DMS 273 (cell line): ENCODE measurements around the gene ZBTB44.
"Not testable (repeated sequence)": the region's sequence is repeated elsewhere in the genome, so short reads cannot be mapped to it uniquely, and the experiment has no call there.

Experiments
- DNase-seq: peaks from one replicate; lab custom pipeline; 2025; ENCODE audit not compliant: unreplicated experiment; lab: John Stamatoyannopoulos, UW

Gene ZBTB44

DNA sequence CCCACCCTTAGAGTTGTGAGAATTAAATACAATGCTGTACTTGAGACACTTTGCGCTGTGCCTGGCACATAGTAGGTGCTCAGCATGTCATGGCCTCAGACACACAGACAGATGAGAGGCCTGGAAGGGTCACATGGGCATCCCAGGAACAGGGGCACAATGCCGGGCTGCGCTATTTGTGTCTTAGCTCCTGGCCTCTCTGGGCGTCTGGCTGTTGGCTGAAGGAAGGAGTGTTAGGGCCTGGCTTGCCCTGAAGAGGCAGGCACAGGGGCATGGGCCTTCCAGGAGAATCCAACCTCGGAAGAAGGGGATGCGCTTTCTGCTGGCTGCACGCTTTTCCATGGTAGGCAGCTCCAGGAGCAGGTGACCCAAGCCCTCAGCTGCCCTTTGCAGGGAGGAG lies 113.7 kb downstream of the ZBTB44 start:
- DNase-seq: no peak

DNA sequence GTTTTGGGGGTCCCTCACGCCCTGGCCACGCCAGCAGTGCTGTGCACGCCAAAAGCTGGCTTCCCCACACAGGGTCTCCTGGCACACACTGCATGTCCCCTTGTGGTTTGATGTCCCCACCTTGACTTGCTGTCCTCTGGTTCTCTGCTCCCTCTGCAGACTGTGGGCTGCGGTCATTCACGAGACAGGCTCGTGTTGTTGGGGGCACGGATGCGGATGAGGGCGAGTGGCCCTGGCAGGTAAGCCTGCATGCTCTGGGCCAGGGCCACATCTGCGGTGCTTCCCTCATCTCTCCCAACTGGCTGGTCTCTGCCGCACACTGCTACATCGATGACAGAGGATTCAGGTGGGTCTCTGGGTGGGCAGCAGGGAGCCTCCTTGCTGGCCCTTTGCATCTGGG lies 114.9 kb downstream of the ZBTB44 start:
- no peak for DNase-seq

DNA sequence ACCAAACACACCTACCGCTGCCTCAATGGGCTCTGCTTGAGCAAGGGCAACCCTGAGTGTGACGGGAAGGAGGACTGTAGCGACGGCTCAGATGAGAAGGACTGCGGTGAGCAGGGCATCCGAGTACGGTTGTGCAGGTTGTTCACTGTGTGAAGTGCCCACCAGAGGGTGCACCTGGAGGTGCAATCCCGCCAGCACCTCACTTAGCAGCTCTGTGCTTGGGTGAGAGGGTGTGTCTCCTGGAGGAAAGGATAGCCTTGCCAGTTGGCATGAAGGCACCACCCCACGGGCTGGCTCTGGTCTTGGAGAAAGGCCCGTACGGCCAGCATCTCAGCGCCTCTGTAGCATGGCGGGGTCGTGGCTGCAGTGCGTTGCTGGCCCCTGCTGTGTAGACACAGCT lies 115.8 kb downstream of the ZBTB44 start:
- DNase-seq: no peak

DNA sequence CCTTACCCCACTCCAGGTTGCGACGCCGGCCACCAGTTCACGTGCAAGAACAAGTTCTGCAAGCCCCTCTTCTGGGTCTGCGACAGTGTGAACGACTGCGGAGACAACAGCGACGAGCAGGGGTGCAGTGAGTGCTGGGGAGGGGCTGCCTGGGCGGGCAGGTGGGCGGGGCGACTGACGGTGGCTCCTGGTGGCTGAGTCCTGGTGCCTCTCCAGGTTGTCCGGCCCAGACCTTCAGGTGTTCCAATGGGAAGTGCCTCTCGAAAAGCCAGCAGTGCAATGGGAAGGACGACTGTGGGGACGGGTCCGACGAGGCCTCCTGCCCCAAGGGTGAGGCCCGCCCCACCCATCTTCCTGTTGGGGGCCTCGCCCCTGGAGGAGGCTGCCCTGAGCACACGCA lies 116.4 kb downstream of the ZBTB44 start:
- no peak for DNase-seq

DNA sequence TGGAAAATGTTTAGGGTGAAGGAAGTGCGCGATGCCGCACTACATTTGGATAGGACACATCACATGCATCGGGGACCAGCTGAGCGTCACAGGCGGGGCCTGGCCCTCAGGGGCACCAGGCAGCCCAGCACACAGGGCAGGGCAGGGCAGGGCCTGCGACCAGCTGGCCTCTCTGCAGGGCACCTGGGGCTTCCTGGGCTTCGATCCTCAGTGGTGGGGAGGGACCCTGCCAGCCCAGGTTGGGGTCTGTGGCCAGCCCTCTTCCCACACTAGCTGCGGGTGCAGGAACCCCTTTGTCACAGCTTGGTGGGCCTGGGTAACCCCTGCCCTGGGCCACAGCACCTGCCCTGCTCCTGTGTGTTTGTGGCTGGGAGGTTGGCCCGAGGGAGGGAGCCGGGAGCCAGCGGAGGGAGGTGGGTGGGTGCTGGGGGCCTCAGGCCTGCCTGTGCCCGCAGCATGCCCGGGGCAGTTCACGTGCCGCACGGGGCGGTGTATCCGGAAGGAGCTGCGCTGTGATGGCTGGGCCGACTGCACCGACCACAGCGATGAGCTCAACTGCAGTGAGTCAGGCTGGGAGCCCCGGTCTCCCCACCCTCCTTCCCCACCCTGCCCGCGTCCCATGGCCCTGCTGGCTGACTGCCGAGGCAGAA lies 117.2 kb downstream of the ZBTB44 start:
- no peak for DNase-seq

DNA sequence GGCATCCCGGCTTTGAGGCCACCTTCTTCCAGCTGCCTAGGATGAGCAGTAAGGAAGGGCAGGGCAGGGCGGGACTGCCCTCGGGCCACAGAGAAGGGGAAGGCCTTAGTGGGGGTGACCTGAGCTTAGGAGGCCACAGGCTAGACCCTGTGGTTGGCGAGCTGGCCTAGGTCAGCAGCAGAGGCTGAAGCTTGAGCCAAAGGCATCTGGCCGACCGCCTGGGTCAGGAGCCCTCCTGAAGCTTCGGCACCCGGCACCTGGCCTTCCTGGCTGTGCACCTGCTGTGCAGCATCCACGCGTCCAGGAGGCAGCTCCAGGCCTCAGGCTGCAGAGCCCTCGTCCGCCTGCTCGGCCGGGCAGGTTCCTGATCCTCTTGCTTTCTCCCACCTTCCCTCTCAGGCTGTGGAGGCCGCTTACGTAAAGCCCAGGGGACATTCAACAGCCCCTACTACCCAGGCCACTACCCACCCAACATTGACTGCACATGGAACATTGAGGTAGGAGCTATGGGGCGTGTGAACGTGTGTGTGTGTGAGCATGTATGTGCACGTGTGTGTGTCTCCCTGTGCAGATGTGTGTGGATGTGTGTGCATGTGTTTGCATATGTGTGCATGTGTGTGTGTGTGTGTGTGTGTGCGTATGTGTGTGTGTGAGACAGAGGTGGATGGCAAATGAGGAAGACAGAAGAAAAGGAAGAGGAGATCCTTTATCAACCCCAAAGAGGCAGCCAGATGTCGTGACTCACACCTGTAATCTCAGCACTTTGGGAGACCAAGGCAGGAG lies 120.3 kb downstream of the ZBTB44 start:
- no peak for DNase-seq

DNA sequence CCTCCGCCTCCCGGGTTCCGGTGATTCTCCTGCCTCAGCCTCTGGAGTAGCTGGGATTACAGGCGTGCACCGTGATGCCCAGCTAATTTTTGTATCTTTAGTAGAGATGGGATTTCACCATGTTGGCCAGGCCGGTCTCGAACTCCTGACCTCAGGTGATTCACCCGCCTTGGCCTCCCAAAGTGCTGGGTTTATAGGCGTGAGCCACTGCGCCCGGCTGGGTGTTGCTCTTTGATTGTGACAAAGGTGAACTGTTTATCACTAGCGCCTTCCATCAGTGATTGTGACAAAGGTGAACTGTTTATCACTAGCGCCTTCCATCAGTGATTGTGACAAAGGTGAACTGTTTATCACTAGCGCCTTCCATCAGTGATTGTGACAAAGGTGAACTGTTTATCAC lies 121.2 kb downstream of the ZBTB44 start:
- DNase-seq: not testable (repeated sequence)

DNA sequence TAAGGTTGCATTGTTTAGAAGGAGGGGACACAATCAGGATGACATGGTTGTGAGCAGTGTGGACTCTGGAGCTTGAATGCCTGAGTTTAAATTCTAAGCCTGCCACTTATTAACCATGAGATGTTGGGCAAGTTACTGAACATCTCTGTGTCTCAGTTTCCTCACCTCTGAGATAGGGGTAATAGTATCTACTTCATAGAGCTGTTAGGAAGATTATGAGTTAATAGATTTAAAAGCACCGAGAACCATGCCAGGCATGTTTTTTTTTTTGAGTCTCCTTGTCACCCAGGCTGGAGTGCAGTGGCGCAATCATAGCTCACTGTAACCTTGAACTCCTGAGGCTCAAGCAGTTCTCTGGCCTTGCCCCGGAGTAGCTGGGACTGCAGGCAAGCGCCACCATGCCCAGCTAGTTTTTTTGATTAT lies 121.9 kb downstream of the ZBTB44 start:
- no peak for DNase-seq

DNA sequence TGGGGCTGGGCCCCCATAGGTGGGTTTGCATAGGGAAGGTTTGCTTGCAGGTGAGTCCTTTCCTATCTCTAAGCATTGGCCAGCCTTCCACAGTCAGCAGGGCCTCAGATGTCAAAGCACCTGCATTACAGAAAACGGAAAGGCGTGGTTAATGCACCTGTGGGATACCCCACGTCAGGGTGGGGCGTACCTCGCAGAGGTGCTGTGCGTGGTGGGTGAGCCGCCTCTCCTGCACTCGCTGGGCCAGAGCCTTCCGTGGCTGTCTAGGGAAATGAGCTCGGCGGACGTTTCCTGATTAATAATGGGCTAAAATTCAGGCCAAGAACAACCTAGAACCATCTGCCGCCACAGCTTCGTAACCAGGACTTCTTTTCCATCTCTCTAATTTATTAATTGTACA lies 122.8 kb downstream of the ZBTB44 start:
- DNase-seq: no peak

DNA sequence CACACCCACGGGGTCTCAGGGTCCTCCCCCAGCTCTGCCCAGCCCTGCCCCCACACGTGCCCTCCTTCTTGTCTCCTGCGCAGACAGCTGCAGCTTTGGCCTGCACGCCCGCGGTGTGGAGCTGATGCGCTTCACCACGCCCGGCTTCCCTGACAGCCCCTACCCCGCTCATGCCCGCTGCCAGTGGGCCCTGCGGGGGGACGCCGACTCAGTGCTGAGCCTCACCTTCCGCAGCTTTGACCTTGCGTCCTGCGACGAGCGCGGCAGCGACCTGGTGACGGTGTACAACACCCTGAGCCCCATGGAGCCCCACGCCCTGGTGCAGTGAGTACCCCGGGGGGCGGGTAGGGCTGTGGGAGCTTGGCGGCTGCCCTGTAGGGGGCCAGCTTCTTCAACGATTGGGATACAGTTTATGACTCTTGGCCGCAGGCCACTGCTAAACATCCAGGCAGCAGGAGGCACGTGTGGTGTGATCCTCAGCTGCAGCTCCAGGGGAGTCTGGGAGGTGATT lies 124.3 kb downstream of the ZBTB44 start:
- DNase-seq: no peak

DNA sequence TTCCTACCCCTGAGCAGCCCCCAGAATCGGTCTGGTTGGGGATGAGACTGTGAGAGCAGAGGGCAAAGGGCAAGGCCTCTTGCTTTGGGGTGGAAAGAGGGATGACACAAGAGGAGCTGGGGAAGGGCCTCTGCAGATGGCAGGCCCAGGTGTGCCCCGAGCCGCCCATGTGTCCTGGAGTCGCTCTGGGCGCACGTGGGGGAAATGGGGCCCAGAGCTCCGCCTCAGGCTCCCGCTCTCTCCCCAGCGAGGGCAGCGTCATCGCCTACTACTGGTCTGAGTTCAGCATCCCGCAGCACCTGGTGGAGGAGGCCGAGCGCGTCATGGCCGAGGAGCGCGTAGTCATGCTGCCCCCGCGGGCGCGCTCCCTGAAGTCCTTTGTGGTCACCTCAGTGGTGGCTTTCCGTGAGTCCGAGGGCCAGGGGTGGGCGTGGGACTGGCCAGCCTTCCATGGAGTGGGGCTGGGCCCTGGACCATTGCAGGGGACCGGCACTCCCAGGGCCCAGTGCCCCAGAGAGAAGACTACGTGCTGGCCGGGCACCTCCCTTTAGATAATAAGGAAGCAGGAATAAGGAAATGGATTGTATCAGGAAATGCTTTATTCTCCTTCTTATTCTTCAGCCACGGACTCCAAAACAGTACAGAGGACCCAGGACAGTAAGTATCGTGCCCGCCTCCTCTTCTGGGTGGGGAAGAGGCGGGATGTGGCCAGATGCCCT lies 125.1 kb downstream of the ZBTB44 start:
- DNase-seq: no peak

DNA sequence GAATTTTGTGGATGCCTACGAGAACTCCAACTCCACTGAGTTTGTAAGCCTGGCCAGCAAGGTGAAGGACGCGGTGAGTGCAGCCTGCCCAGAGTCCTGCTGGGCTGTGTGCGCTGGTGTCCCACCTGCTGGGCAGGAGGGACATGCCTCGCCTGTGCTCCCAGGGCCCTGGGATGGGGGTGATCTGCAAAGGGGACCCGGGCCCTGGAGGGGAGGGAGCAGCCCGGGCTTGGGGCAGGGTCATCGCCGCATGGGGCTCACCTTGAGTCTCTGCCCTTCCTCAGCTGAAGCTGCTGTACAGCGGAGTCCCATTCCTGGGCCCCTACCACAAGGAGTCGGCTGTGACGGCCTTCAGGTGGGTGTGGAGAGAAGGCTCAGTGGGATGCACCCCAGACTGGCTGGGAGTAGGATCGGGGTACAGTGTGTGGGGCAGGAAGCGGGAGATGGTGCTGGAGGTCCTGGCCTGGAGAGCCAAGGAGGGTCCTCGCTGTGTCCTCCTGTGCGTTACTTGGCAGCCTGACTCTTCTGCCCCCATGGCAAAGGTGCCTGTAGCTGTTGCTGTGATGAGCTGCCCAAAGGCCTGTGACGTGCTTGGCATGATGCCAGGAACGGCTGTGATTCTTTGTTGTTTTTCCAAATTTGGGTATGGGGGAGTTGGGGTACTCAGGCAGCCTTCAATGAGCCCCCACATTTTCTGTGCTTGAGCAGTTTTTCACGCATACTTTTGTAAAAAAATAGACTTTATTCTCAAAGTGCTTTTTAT lies 126.0 kb downstream of the ZBTB44 start:
- no peak for DNase-seq

DNA sequence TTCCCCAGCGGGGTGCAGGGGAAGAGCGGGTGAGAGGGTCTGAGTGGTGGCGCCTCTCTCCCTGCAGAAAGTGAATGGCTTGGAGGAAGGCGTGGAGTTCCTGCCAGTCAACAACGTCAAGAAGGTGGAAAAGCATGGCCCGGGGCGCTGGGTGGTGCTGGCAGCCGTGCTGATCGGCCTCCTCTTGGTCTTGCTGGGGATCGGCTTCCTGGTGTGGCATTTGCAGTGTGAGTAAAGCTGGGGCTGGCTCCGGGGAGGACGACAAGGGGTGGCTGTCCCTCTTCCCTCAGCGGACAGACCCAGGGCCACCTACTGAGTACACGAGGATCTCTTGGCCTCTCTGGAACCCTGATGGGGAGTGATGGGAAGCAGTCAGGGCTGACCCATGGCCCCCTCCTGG lies 126.7 kb downstream of the ZBTB44 start:
- no peak for DNase-seq

DNA sequence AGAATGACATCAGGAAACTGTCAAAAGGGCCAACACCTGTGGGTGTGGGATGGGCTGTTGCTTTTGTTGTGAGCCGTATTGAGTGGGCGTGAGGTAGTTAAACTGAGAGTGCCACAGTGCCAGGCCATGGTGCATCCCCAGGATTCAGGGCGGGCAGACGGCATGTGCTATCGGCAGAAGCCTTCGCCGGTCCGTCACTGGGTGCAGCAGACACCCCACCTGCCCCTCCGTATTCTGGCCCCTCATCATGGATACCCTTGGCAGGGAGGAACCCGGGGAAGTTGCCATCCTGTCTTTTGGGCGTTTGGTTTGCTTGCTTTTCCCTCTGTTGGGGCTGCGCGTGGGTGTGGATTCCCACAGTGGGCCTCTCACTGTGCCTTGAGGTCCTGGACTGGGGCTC lies 127.6 kb downstream of the ZBTB44 start:
- no peak for DNase-seq

DNA sequence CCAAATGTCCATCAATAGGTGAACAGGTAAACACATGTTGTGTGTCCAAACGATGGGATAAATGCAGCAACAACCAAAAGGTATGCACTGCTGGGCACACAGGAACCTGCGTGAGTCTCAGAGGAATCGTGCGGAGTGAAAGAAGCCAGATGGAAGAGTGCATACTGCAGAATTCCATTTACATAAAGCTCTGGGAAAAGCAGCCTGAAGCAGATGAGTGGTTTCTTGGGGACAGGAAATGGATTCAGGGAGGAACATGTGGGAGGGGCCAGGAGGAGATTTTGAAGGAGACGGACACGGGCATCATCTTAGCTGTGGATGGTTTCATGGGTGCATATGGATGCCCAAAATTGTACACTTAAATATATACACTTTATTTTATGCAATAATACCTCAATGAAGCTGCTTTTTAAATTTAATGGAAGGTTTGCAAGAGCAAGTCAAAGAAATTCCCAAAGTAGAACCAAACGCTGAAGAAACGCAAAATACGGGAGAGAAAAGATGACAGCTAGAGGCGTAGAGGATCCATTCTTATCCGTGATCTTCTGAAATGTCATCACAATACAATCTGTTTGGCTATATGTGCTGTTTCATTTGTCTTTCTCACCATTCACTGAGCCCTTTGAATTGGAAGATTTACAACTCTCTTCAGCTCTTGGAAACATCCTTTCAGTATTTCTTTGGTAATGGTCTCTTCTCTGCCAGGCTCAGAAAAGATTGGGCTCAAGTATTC lies 130.7 kb downstream of the ZBTB44 start:
- DNase-seq: peak; percentile 60

DNA sequence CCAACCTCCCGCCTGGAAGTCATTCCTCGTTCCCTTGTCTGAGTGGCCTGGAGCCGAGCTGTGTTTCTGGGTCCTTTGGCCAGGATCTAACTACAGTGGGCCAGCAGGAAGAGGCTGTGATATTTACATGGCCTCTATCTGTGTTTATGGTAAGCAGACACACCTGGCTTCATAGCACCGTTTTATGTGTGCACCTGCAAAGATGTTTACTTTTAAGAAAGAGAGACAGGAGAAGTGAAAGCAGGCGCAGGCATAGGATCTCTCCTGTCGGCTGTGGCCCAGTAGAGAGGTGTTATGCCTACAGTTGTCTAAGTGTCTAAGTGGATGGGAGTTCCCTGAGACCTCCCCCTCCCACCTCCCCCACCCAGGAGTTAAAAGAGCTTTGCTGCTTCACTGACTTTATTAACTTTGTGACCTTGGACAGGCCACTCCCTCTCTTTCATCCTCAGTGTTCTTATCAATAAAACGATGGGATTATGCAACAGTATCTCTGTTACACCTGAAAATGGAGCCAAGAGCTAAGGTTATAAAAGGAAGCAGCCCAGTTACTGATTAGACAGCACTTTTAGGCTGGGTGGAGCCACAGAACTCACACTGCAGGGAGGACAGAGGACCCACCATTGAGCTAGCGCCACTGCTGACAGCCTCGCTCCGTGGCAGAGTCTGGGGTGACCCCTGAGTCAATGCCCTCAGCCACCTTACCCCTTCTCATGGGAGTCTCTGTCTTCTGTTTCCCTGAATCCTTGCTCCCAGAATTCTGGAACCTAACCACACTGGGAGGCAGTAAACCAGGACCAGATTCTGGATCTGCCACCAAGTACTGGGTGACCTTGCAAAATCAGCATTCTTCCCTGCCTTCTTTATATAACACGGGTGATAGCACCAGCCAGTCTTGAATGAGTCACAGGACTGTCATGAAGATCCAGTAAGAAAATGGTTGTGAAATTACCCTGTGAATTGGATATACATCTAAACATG lies 133.1 kb downstream of the ZBTB44 start:
- no peak for DNase-seq

DNA sequence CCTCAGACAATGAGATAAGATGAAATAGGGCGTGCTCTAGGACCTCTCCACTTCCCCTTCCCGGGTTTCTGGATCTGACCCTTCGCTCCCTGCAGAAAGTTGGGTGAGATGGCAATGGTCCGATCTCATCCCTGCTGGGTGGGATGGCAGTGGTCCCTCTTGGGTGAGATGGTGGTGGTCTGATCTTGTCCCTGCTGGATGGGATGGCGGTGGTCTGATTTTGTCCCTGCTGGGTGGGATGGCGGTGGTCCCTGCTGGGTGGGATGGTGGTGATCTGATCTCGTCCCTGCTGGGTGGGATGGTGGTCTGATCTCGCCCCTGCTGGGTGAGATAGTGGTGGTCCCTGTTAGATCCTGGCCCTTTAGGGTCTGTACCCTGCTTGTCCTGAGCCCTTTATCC lies 133.8 kb downstream of the ZBTB44 start:
- DNase-seq: no peak

DNA sequence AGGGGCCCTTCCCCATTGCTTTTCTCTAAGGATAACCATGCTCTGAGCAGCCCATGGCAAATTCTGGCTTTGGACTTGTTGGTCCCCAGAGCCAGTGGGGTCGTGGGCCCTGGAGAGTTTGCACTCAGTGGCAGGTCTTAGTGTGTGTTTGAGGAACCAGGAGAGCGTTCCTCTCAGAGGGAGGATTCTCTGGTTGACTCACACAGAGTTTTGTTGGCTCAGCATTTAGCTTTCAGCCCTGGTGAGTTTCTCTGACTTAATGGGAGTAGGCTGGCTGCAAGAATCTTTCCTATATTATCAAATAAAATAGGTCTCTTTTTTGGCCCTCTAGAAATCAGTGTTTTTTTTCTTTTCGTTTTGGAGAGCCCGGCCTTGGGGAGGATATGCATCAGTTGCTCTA lies 134.2 kb downstream of the ZBTB44 start:
- DNase-seq: no peak
